ENCODE results near the gene JAK3. TPM values are rescaled to one million over a fixed set of nuclear protein-coding genes. Genes with fewer than 3 reads are reported as not detected.

The JAK3 gene
- total RNA-seq, 1 experiment from 2014 or later, result 3.3 TPM

DNA sequence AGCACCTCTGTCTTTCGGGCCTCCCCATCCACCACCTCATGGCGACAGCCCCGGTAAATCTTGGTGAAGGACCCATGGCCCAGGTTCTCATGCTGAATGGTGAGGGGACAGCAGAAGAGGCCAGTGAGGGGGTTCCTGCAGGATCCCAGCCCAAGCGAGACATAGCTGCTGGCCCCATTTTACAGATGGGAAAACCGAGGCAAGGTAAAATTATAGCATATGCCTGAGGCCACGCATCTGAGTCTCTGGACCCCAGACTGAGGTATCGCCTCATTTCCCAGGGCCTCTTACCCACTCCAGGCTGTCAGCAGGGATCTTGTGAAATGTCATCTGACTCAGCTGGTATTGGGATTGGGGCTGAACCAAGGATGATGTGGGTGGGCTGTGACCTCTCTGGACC is 9.8 kb downstream of the JAK3 start:
- no peak overlapping the region for H2AFZ ChIP-seq (ENCODE audit: low read length)
- H3T11ph ChIP-seq (ENCODE audit: low read length), result no peak overlapping the region
- no peak overlapping the region for H4K8ac ChIP-seq (replicated peaks; ENCODE audit: insufficient read length, low read depth, low read length)
- Mint-ChIP-seq H3K4me3 (no peak overlapping the region), H3K4me1 (peaks cover 27 to 30% of the 10 kb centered on the region in 2 experiments), H3K27me3 (ENCODE audit: low read depth) (peaks cover 39% of the 10 kb centered on the region), H3K27ac (no peak overlapping the region; a peak in 1 of 7 replicates), H3K36me3 (ENCODE audit: insufficient read depth in 1 of 3, low read depth in 3 of 3) (no peaks in the 10 kb centered on the region), H3K9me3 (no peaks in the 10 kb centered on the region; a peak in 1 of 5 replicates)
- no peaks in the 10 kb centered on the region for H3K27me3 ChIP-seq (ENCODE audit: insufficient read depth, low read length)
- no peak overlapping the region for H2BK12ac ChIP-seq (ENCODE audit: insufficient read length, low read depth, low read length)
- no peaks in the 10 kb centered on the region for H3K9me3 ChIP-seq (ENCODE audit: control insufficient read depth, low read depth, low read length)
- H3K79me1 ChIP-seq (ENCODE audit: insufficient read depth, low read depth, low read length, poor library complexity, severe bottlenecking), result no peaks in the 10 kb centered on the region
- H3K9ac ChIP-seq (ENCODE audit: extremely low read depth, insufficient read length, low read length), result no peak overlapping the region
- H3K23me2 ChIP-seq (ENCODE audit: insufficient read length, low read depth, low read length, poor library complexity, severe bottlenecking), result peaks cover 9% of the 10 kb centered on the region
- H2BK5ac ChIP-seq (ENCODE audit: insufficient read length, low read length), result no peak overlapping the region
- H3K18ac ChIP-seq (ENCODE audit: insufficient read length, low read depth, low read length), result no peak overlapping the region
- DNase-seq, result no peak
- H4K5ac ChIP-seq (ENCODE audit: insufficient read length, low read depth, low read length), result no peak overlapping the region
- H4K20me1 ChIP-seq (ENCODE audit: control insufficient read depth, insufficient read depth, insufficient read length), result no peaks in the 10 kb centered on the region
- no peak overlapping the region for H2BK15ac ChIP-seq (ENCODE audit: low read depth, low read length)
- H3K56ac ChIP-seq (ENCODE audit: insufficient read length, low read depth, low read length), result no peak overlapping the region
- no peak overlapping the region for H2BK20ac ChIP-seq (ENCODE audit: low read depth, low read length, poor library complexity, severe bottlenecking)
- H3K79me2 ChIP-seq (ENCODE audit: insufficient read depth, low read length), result no peaks in the 10 kb centered on the region
- H3K4ac ChIP-seq (ENCODE audit: low read depth, low read length), result no peak overlapping the region
- no peak overlapping the region for H3K4me2 ChIP-seq (ENCODE audit: insufficient read depth, insufficient read length, low read length)
- H3K14ac ChIP-seq (ENCODE audit: insufficient read depth, low read length), result no peak overlapping the region
- TF ChIP-seq, protein P1, sequence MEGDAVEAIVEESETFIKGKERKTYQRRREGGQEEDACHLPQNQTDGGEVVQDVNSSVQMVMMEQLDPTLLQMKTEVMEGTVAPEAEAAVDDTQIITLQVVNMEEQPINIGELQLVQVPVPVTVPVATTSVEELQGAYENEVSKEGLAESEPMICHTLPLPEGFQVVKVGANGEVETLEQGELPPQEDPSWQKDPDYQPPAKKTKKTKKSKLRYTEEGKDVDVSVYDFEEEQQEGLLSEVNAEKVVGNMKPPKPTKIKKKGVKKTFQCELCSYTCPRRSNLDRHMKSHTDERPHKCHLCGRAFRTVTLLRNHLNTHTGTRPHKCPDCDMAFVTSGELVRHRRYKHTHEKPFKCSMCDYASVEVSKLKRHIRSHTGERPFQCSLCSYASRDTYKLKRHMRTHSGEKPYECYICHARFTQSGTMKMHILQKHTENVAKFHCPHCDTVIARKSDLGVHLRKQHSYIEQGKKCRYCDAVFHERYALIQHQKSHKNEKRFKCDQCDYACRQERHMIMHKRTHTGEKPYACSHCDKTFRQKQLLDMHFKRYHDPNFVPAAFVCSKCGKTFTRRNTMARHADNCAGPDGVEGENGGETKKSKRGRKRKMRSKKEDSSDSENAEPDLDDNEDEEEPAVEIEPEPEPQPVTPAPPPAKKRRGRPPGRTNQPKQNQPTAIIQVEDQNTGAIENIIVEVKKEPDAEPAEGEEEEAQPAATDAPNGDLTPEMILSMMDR (conservative IDR thresholded peaks at IDR 0.05), result no peak
- WGBS (ENCODE audit: extremely low coverage, insufficient read length, low lambda C conversion rate), result no CpG with 5 or more reads among the region's 7 CpGs
- no peaks in the 10 kb centered on the region; the same call in 1 of the 2 replicates for H3K4me1 ChIP-seq (ENCODE audit: insufficient read depth, low read length)
- H4K91ac ChIP-seq (ENCODE audit: insufficient read length, low read depth, low read length), result no peak overlapping the region
- H3K23ac ChIP-seq (ENCODE audit: insufficient read length, low read depth, low read length), result no peak overlapping the region
- no peak overlapping the region for H2BK120ac ChIP-seq (ENCODE audit: low read depth, low read length, poor library complexity, severe bottlenecking)
- H2AK5ac ChIP-seq (ENCODE audit: insufficient read length, low read length), result no peak overlapping the region
- H3K27ac ChIP-seq (ENCODE audit: insufficient read length, low read depth, low read length), result no peak overlapping the region
